Dendritic cell treated with granulocyte-macrophage colony-stimulating factor and Interleukin-4, amounts not matched to agents 40 ng/mL and 50 ng/mL, for 4 days (primary cell): ENCODE measurements around the gene KIF24.

ENCODE experiments used
- H3K27ac Mint-ChIP-seq: one replicate; pipeline ENCODE4 v1.8.0; 2022; ENCODE audit warnings: mild to moderate bottlenecking, mixed read lengths
- H3K27me3 Mint-ChIP-seq: one replicate; pipeline ENCODE4 v1.8.0; 2022; ENCODE audit warnings: mild to moderate bottlenecking, mixed read lengths
- H3K36me3 Mint-ChIP-seq: one replicate; pipeline ENCODE4 v1.8.0; 2022; ENCODE audit warnings: low read depth, mixed read lengths
- H3K4me1 Mint-ChIP-seq: one replicate; pipeline ENCODE4 v1.8.0; 2022; ENCODE audit warnings: low read depth, mixed read lengths
- H3K4me3 Mint-ChIP-seq: one replicate; pipeline ENCODE4 v1.8.0; 2022; ENCODE audit warnings: mild to moderate bottlenecking, moderate library complexity, mixed read lengths
- H3K9me3 Mint-ChIP-seq: one replicate; pipeline ENCODE4 v1.8.0; 2022; ENCODE audit warnings: mixed read lengths
- intact Hi-C: fragments of 100-400 bp; cut with micrococcal nuclease; formaldehyde crosslinking; loops from one replicate; pipeline ENCODE4 v1.15.0; 2022

KIF24 gene

DNA sequence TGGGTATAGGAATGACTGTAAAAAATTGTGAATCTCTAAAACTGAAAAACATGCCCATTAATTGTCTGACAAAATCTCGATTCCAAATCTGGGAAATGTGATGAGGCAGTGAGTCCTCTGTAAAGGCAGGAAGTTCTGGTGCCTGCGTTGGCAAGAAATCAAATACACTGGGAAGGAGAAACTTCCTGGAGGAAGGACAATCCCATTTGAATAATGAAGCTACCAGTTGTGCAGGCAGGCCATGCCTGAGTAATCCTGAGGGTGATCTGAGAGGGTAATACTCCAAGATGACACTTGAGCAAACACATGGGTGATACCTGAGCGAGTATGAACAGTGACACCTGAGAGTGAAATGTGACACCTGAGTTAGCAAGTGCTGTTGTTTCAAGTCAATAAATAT is 49.7 kb downstream of the KIF24 start:
- Mint-ChIP-seq H3K4me1 (no peaks in the 10 kb centered on the region), H3K27me3 (no peaks in the 10 kb centered on the region), H3K9me3 (no peaks in the 10 kb centered on the region), H3K36me3 (no peaks in the 10 kb centered on the region), H3K4me3 (no peak overlapping the region), H3K27ac (no peak overlapping the region)
- intact Hi-C loops = no loop called here
